GM18861 (cell line): ENCODE data around the gene CUEDC2.

Experiments
- ATAC-seq: cut with Tn5 transposase; IDR thresholded peaks from one replicate; pipeline ENCODE4 v1.9.1; 2021; ENCODE audit not compliant: unreplicated experiment

The CUEDC2 gene

GRCh38 chr10:102425444-102425843 lies 6.9 kb downstream of the CUEDC2 start:
- ATAC-seq, result no peak

DNA sequence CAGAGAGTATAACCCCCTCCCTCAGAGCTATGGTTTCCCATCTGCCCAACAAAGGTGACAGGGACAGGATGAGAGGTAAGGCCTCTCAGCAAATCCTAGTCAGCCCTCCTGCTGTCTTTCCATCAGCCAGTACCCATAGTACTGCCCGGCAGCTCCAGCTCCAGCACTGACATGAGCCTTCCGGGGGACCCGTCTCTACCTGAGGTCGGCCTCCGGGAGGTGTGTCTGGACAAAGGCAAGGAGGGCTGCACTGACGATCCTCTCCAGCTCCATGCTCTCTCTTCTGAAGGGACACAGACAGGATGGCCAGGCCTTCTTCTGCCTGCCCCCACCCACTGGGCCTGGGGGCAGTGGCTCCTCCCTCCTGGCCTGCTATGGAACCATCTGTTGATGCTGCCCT lies 7.5 kb downstream of the CUEDC2 start:
- no peak for ATAC-seq

GRCh38 chr10:102424145-102424544 lies 8.2 kb downstream of the CUEDC2 start:
- ATAC-seq, result no peak

- no peak for ATAC-seq
These were observed 8.9 kb downstream of the CUEDC2 start for GRCh38 chr10:102423372-102423968.

GRCh38 chr10:102422545-102423129 lies 9.7 kb downstream of the CUEDC2 start:
- ATAC-seq, result peak; percentile 23

DNA sequence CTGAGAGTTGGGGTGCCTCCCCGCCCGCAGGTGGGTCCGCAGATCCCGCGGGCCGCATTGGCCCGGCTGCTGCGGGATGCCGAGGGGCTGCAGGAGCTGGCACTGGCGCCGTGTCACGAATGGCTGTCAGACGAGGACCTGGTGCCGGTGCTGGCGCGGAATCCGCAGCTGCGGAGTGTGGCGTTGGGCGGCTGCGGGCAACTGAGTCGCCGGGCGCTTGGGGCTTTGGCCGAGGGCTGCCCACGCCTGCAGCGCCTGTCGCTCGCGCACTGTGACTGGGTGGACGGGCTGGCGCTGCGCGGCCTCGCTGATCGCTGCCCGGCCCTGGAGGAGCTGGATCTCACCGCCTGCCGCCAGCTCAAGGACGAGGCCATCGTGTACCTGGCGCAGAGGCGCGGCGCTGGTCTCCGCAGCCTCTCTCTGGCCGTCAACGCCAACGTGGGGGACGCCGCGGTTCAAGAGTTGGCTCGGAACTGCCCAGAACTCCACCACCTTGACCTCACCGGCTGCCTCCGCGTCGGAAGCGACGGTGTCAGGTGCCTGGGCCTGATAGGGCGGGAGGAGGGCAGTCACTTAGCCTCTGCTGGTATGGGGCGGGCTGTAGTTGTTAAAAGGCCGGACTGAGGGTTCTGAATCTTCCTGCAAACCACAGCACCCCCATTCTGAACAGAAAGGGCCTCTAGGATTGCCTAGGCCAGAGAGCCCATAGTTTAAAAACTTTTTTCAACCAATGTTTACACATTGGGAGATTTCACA lies 10.4 kb downstream of the CUEDC2 start:
- ATAC-seq, result no peak

- ATAC-seq, result peak; percentile 1
These were observed 10.9 kb downstream of the CUEDC2 start for GRCh38 chr10:102421507-102421756.

DNA sequence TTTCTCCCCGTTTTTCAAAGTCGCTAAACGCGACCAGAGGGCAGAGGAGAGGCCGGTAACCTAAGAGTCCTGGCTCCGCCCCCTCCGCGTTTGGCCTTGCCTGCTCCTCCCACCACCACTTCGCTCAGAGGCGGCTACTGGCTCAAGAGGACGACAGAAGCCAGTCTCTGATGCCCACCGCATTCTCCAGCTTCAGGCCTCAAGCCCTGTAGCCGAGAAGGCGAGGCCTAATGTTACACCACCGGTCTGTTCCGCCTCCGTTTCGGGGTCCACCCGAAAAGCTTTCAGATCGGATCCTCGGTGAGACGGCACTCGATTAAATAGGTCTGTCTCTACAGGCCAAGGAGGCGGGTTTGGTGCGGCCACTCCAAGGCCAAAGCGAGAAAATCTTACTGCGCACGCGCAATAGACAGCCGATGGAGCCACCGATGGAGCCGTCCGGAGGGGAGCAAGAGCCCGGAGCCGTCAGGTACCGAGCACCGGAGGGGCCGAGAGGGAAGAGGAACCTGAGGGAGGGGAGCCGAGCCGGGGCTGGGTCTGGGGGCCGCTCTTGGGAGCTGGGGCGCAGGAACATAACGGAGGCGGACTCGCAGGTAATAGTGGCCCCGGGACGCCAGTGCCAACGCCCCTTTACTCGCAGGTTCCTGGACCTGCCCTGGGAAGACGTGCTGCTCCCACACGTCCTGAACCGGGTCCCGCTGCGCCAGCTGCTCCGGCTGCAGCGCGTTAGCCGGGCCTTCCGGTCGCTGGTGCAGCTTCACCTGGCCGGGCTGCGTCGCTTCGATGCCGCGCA lies 11.5 kb downstream of the CUEDC2 start, which contains the start of gene FBXL15:
Gene FBXL15 (plus strand): TSS at position 123 of the 793 bp plus-strand sequence. CDS start 294 bp downstream, at position 417.
- ATAC-seq, result peak; percentile 58

- no peak for ATAC-seq
These were observed 12.1 kb downstream of the CUEDC2 start for GRCh38 chr10:102420181-102420713.

GRCh38 chr10:102419269-102420180 lies 12.8 kb downstream of the CUEDC2 start:
- ATAC-seq, result no peak

DNA sequence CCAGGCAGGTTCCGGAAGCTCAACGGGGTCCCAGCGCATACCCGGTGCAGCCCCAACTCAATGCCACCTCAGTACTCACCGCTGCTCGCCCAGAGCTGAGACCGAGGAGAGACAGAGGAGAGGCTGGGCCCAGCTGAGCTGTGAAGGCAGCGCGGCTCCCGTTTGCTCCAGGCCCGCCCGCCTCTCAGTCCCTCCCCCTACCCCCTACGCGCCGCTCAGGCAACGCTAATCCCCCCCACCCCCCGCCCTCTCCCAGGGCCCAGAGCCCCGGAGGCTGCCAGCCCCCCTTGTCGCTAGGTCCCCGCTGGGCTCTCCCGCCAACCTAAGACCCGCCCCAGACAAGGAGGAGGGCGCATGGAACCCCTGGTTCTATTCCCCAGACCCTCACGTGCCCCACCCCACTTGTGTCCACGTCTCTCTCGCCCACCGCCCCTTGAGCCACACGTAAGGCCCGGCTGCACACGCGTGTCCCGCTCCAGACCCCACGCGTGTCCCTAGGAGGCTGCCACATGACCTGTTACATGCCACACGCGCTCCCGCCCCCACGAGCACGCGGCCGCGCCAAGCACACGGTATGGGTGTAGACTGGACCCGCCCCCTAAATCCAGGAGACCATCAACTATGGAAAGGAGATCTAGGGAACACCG lies 13.6 kb downstream of the CUEDC2 start, which contains the start of gene PSD:
Gene PSD (minus strand): TSS at position 164 of the 647 bp plus-strand sequence. CDS start 1,747 bp downstream, outside the sequence.
- no peak for ATAC-seq

- no peak for ATAC-seq
These were observed 15.7 kb downstream of the CUEDC2 start for GRCh38 chr10:102416695-102417094.

DNA sequence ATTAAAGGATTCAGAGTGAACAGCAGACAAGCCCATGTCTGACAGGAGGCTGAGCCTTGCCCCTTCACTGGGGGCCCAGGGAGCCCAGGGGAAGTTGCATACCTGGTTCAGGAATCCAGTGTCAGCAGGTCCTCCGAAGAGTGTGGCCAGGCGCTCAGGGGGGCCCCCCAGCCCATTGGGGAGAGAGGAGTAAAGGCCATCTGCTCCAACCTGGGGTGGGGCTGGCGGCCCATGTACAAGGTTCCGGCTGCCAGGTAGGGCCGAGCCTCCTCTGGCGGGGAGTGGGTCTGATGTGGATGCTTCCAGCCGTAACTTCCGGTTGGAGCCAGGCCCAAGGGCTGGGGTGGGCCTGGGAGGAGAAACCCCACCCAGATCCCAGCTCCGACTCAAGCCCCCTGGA lies 16.1 kb downstream of the CUEDC2 start:
- no peak for ATAC-seq

DNA sequence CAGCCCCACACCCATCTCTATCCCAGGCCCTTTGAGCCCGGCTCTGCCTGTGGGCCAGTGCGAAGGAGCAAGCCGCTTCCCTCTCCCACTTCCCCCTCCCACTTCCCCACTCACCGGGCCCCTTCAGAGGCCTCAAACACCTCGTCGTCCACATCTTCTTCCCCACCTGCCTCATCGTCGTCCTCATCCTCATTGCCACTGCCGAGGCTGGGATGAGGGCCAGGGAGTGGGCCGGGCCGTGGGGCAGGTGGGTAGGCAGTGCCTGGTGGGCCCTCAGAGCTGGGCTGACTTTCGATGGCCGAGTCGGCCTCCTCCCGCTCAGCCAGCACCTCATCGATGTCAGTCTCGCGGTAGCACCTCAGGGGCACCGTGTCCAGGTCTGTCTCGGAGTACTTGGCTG lies 17.6 kb downstream of the CUEDC2 start:
- no peak for ATAC-seq

- ATAC-seq, result no peak
These were observed 18.4 kb downstream of the CUEDC2 start for GRCh38 chr10:102413806-102414561.

GRCh38 chr10:102413053-102413705 lies 19.2 kb downstream of the CUEDC2 start:
- ATAC-seq, result no peak

- no peak for ATAC-seq
These were observed 20.1 kb downstream of the CUEDC2 start for GRCh38 chr10:102412293-102412692.
